Measurements from ENCODE around the gene TMEM38B.

GRCh38 chr9:105760053-105760452 is 65.7 kb downstream of the TMEM38B start:
- TF ChIP-seq BACH2 (CRISPR knock-in tag; IDR thresholded peaks at IDR 0.05; ENCODE audit: borderline replicate concordance) (no peak), CSRNP3 (CRISPR knock-in tag; IDR thresholded peaks at IDR 0.05) (no peak), ZC3H10 (CRISPR knock-in tag; IDR thresholded peaks at IDR 0.05) (no peak), OSR1 (CRISPR knock-in tag; IDR thresholded peaks at IDR 0.05) (no peak), ZFP3 (CRISPR knock-in tag; IDR thresholded peaks at IDR 0.05) (no peak)
